GM18502 (cell line): ENCODE data around the gene TIGAR.

Experiments used
- ATAC-seq: cut with Tn5 transposase; IDR thresholded peaks from one replicate; pipeline ENCODE4 v1.9.1; 2021; ENCODE audit warnings: mild to moderate bottlenecking; ENCODE audit not compliant: unreplicated experiment, poor library complexity

The TIGAR gene, protein sequence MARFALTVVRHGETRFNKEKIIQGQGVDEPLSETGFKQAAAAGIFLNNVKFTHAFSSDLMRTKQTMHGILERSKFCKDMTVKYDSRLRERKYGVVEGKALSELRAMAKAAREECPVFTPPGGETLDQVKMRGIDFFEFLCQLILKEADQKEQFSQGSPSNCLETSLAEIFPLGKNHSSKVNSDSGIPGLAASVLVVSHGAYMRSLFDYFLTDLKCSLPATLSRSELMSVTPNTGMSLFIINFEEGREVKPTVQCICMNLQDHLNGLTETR

DNA sequence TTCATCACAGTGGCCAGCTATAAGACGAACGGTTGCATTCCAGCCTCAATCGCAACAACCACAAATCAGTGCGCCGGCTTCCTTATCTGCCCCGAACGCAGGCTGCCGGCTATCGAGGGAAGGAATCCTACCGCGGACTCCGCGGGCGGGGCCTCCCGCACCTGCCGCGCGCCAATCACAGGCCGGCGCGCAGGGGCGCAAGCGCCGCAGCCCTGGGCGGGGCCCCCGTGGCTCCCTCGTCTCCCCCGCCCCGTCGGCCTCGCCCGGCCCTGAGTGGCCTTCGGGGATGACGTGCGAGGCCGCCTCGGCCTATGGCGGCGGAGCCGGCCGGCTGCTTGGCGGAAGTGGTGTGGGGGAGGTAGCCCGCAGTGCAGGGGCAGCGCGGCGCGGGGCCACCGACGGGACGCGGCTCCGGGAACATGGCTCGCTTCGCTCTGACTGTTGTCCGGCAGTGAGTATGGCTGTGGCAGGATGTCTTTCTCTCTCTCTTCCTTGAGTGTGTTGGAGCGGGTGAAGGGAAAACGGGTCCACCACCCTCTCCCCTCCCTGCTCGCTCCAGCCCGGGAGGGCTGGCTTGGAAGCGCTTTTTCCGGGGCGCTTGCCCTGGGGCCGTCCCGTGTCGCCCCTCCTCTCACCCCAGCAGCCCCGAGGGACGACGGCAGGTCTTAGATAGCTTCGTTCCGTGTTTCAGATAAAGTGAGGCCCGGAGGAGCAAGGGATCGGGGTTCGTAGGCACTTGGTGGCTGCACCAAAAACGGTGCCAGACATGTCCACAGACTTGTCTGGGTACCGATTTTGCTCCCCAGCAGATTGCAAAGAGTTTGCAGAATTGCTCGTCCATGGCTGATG is at the start of gene TIGAR:
Gene TIGAR, plus strand, starts transcription at position 361 of the 849 bp plus-strand sequence. Its CDS starts 59 bp downstream, at position 420.
- ATAC-seq = peak; percentile 94

DNA sequence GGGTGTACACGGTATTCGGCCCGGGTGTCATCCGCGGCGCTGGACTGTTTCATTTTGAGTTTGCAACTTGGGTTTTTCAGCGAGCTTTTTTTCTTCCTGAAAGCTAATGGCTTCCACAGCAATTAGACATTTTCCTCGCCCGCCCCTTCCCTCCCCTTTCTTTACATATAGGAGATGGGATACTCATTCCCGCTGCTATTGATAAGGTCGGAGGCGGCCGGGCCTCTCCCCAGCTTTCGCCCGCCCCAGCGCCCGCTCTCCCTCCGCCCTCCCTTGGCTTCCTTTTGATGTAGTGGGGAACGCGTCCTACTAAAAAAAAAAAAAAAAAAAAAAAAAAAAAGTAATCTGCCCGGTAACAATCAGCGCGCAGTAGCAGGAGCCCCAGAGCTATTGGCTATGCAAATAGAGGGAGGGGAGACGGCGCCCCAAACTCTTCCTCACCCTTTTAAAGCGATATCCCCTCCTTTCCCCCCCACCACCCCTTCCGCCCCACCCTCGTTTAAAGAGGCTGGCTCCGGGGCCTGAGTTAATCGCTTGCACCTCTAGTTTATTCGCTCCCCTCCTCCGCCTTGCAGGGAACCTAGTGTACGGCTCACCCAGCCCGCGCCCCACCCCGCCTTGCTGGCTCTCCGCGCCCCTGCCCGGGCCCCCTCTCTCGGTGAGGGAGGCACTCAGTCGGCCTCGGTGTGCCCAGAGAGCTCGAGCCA is 49.1 kb upstream of the TIGAR start:
- peak; percentile 40 for ATAC-seq

DNA sequence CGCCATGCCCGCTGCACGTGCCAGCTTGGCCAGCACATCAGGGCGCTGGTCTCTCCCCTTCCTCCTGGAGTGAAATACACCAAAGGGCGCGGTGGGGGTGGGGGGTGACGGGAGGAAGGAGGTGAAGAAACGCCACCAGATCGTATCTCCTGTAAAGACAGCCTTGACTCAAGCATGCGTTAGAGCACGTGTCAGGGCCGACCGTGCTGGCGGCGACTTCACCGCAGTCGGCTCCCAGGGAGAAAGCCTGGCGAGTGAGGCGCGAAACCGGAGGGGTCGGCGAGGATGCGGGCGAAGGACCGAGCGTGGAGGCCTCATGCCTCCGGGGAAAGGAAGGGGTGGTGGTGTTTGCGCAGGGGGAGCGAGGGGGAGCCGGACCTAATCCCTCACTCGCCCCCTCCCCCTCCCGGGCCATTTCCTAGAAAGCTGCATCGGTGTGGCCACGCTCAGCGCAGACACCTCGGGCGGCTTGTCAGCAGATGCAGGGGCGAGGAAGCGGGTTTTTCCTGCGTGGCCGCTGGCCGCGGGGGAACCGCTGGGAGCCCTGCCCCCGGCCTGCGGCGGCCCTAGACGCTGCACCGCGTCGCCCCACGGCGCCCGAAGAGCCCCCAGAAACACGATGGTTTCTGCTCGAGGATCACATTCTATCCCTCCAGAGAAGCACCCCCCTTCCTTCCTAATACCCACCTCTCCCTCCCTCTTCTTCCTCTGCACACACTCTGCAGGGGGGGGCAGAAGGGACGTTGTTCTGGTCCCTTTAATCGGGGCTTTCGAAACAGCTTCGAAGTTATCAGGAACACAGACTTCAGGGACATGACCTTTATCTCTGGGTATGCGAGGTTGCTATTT is 48.4 kb upstream of the TIGAR start:
- ATAC-seq = peak; percentile 3

DNA sequence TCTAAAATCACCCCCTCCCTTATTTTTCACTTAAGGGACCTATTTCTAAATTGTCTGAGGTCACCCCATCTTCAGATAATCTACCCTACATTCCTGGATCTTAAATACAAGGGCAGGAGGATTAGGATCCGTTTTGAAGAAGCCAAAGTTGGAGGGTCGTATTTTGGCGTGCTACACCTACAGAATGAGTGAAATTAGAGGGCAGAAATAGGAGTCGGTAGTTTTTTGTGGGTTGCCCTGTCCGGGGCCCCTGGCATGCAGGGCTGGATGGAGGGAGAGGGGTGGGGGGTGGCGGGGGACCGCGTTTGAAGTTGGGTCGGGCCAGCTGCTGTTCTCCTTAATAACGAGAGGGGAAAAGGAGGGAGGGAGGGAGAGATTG is 47.8 kb upstream of the TIGAR start:
- ATAC-seq = no peak

DNA sequence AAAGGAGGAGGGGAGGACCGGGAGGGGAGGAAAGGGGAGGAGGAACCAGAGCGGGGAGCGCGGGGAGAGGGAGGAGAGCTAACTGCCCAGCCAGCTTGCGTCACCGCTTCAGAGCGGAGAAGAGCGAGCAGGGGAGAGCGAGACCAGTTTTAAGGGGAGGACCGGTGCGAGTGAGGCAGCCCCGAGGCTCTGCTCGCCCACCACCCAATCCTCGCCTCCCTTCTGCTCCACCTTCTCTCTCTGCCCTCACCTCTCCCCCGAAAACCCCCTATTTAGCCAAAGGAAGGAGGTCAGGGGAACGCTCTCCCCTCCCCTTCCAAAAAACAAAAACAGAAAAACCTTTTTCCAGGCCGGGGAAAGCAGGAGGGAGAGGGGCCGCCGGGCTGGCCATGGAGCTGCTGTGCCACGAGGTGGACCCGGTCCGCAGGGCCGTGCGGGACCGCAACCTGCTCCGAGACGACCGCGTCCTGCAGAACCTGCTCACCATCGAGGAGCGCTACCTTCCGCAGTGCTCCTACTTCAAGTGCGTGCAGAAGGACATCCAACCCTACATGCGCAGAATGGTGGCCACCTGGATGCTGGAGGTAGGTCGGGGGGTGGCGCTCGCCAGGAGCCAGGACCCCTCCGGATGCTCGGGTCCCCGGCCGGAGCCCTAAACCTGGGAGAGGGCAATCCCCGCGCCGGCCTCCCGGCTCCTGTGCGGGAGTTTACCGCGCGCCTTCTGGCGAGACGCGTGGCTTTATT is 47.2 kb upstream of the TIGAR start, which contains the start of gene CCND2:
Gene CCND2, plus strand, starts transcription at position 111 of the 744 bp plus-strand sequence. Its CDS starts 279 bp downstream, at position 390.
- no peak for ATAC-seq

DNA sequence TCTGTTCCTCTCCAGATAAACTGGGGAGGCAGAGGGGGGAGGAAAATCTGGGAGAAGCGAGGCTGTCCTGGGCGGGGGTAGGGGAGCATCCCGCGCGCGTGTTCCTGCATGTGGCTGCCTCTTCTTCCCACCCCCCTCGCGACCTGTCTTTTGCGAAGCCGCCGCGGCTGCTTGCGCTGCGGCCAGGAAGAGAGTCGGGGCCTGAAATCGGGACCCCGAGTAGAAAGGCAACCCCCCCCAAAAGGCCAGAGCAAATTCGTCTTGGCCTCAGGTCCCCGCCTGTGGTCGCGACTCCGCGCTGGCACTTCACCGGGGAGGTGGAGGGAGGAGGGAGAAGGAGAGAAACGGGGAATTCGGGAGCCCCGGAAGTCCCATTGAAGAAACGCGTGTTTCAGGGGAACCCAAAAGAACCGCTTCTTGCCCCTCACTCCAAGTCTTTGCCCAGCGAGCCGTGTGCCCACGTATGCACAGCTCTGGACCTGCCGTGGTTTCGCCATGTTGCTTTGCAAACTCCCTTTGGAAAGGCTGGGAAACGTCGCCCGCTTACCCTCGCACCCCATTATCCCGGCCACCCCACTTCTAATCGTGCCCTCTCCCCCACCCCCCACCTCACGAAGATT is 46.5 kb upstream of the TIGAR start:
- no peak for ATAC-seq

DNA sequence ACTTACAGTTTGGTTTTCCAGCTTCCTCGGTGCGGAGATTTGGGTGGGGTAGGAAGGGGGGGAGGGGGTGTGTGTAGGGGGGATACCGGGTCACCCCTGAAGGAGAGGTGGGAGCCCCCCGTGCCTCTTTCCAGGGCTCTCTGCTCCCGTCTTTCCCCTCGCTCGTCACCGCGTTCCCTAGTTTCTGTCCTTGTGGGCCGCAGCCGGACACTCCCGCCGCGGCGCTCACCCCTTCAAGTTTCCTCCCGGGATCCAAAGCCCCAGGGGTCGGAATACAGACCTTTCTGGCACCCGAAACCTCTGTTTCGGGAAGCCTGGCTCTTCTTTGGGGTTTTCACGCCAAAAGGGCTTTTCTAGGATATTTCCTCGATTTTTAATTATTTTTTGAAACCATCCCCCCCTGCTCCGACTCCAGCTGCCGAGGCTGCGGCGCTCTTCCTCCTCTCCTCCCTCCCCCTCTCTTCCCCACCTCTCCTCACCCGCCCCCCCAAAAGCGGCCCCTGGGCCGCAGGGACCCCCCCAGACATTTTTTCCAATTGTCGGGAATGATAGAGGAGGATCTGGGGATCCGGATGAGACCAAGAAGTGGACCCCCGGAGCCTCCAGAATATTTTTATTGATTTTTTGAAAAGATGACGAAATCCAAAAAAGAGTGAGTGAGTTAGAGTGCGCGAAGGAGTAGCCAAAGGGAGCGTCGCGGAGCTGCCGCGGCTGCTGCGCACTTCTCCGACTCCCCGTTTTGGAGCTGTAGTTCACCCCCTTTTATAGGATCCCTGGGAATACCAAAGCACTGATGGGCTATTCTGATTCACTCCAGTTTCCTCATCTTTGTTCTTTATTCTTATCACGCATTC is 45.8 kb upstream of the TIGAR start:
- no peak for ATAC-seq

DNA sequence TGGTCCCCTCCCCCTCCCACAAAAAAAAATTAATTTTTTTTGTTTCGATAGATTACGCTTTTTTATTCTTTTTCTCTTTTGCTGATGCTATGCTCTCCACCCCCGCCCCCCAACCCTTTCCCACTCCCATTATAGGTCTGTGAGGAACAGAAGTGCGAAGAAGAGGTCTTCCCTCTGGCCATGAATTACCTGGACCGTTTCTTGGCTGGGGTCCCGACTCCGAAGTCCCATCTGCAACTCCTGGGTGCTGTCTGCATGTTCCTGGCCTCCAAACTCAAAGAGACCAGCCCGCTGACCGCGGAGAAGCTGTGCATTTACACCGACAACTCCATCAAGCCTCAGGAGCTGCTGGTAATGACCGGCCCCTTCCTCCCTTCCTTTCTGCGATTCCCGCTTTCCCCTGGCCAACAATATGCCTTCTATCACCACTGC is 45.1 kb upstream of the TIGAR start:
- ATAC-seq = no peak

DNA sequence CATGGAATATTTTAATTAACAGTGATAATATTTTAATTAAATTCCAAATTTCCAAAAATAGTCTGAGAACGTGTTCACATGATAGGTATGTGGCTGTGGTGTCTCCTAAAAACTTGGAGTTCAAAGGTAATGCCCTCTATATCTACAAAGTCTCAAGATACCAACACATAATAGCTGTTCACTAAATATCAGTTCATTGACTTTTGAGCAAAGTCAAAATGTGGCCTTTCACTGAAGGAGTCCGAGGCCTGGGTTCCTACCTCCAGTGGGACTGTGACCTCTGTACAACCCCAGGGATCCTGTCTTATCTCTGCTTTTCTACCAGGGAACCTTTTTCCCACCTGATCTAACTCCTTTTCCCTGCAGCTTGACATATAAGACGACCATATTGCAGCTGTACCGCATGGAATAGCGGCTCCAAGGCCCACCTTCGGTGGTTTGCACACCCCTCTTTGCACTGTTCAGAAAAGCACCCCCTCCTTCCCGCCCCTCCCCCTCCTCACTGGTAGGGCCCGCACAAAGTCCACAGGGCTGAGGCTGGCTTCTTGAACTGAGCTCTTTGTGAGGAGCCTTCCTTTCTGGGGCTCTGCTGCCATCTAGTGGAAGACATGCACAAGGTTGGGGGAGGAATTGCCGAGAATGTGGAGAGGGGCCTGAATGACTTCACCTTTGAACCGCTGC is 44.3 kb upstream of the TIGAR start:
- peak; percentile 43 for ATAC-seq

DNA sequence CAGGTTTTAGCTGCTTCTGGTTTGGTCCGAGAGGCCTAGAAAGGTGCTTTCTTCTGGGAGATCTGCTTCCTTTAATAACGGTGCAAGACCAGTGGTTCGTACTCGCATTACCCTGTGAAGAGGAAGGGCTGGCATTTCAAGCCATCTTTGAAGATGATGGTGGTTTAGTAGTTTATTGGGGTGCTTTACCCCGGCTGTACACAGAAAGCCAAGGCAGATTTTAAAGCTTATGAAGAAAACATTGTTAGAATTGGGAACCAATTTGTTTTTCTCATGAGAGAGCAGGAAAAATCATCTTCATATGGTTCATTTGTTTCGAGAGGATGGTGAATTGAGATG is 43.8 kb upstream of the TIGAR start:
- ATAC-seq = no peak

DNA sequence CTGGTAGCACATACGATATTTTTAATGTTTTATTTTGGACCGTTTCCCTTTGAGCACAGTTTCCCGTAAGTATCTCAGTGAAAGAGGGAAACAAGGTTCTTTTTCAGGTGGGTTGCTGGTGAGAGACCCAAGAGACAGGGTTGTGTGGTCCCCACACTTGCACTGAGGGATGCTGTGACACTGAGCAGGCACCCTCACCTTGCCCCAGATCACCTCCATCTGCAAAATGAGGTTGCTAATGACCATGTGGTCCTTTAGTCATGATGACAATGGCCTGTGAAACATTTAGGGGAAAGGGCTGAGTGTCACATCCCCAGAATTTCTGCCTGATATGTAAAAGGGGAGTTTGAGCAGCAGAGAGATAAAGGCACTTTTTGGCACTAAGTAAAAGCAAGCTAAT is 43.2 kb upstream of the TIGAR start:
- ATAC-seq = no peak

DNA sequence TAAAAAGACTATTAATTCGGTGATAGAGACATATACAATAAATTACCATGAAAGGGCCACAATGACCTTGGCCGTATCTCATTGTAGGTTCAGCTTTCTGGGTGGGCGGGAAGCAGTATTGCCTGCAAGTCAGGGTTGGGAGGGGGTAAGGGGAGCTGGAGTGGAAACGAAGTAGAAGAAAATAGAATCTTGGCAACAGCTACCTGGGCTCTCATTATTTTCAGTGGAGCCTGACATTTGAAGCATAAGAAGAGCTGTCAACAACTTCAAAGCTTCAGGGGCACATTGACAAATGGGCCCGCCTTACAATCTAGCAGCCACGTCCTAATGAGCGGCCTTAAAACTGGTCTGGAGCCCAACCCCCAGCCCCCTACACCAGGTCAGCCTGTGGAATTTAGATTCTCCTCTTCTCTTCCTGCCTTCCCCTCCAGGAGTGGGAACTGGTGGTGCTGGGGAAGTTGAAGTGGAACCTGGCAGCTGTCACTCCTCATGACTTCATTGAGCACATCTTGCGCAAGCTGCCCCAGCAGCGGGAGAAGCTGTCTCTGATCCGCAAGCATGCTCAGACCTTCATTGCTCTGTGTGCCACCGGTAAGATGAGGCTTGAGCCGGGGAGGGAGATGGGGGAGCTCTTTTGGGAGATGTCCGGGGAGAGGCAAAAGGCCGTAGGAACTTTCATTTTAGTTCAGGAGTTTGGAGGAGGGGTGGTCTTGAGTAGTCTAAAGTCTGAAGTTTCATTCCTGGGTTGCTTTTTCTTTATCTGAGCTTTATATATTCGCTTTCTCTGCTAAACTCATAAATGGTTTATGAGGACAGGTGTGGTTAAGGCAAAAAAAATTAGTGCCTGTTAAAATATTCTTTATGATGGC is 42.5 kb upstream of the TIGAR start:
- ATAC-seq = no peak

DNA sequence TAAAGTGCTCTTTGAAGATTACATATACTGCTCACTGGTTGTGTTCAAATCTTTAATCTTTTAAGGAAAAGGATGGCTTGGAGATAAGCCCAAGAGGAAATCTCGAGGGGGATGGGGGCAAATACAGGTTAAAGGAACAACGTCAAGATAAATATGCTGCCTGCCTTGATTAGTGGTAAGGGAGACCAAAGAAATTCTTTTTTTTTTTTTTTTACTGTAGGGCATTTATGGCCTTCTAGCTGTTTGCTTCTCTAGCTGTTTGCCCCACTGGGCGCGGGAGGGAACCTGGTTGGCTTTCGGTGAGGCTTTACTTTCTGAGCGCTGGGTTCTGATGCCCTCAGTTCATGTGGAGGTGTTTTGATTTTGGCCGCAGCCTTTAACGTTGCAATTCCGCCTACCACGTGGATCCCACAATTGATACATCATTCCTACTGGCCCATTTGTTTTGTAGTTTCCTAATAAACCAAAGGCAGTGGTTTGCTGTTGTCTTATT is 41.8 kb upstream of the TIGAR start:
- no peak for ATAC-seq

DNA sequence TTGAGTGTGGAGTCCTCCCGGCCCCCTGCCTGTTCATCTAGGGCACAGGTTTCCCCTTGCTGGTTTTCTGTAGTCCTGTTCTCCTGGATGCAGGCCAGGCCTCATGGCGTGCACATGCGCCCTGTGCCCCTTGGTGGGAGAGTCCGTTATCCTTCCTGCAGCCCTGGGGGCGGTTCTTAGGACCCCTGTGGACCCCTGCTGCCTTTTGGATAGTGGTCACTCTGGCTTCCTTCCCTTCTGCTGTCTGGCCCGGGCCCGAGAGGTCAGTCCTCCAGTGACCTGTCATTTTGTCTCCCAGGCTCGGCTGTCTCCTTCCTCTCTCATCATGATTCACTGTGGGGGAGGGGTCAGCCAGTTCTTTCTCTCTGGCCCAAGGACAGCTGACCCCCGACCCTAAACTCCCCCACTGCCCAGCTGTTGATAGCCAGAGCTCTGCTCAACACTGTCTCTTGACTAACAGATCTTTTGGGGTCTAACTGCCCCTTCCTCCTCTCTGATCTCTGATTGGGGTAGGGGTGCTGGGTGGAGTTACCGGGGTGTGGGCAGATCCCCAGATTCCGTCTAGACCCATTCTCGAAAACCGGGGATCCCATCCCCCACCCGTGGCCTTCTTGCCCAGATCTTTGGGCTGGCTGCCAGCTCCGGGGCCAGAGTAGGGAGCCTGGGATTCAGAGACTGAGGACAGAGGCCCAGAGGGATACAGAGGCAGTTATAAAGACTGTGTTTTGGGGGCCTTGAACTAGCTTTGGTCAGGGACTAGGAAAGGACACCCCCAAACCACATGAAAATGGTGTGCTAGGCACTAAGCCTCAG is 40.5 kb upstream of the TIGAR start:
- ATAC-seq = no peak

DNA sequence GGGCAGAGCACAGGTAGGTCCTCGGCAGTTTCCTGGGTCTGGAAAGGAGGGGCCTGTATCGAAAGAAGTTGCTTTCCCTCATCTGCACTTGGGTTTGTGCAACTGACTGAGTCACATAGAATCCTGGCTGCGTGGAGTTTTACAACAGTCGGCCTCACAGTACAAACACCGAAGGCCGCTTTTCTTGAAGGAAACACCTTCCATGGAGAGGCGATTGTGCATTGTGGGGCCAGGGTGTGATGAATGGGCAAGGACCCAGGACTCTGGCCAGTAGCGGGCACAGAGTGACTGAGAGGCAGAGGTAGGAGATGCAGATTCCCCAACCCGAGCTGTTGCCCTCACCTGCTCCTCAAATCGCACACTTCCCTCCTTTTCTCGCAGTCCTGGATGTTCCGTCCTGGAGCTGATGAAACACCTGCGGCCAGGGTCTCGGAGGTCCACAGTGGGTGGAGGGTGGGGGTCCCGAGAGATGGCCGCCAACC is 39.8 kb upstream of the TIGAR start:
- no peak for ATAC-seq
